NCI-H128 (cell line): ENCODE data around the gene SLC39A10.
"Not testable (repeated sequence)": the region's sequence is repeated elsewhere in the genome, so short reads cannot be mapped to it uniquely, and the experiment has no call there.

Experiments used
- DNase-seq: peaks from one replicate; lab custom pipeline; 2025; ENCODE audit not compliant: unreplicated experiment; lab: John Stamatoyannopoulos, UW

SLC39A10 gene

DNA sequence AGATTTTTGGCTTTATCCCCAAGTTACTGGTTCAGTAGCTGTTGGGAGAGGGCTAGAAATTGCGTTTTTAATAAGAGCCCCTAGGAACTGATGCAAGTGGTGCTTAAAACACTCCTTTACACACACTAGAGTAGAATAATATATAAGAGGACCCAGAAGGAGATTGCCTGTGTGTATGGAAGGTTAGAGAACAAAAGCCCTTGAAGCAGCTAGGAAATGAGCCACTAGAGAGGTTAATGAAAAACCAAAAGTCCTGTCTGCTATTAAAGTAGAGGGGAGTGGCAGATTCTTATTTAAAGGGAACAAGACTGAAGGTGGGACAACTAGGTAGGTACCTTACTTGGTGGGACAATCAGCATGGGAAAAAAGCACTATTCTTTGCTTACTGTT lies 14.4 kb upstream of the SLC39A10 start:
- DNase-seq, result no peak

DNA sequence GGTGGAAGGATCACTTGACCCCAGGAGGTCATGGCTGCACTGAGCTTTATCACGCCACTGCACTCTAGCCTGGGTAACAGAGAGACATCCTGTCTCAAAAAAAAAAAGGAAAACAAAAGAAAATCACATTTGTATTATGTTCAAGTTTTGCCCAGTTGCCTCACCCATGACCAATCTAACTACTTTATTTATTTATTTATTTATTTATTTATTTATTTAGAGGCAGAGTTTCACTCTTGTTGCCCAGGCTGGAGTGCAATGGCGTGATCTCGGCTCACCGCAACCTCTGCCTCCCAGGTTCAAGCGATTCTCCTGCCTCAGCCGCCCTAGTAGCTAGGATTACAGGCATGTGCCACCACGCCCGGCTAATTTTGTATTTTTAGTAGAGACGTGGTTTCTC lies 12.3 kb upstream of the SLC39A10 start:
- not testable (repeated sequence) for DNase-seq

DNA sequence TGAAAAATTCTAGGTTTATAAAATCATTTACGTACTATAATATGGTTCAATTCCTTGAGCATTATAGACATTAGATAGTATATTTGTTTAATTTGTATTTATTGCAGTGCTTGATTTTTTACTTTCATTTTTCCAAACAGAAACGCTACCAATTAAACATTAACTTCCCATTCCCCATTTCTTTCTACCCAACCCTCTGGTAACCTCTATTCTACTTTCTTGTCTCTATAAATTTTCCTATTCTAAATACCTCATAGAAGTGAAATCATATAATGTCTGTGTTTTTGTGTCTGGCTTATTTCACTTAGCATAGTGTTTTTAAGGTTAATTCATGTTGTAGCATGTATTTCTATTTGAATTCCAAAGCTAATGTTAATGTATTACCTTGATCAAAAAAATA lies 11.6 kb upstream of the SLC39A10 start:
- no peak for DNase-seq

DNA sequence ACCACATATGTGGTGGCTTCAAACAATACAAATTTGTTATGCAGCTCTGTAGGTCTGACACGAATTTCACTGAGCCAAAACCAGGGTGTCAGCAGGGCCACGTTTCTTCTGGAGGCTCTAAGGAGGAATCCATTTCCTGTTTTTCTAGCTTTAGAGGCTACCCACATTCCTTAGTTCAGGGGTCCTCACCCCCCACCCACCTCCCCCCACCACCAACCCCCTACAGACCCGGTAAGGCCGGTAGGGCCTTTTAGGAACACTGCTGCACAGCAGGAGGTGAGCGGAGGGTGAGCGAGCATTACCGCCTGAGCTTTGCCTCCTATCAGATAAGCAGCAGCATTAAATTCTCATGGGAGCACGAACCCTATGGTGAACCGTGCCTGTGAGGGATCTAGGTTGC lies 10.6 kb upstream of the SLC39A10 start:
- no peak for DNase-seq

DNA sequence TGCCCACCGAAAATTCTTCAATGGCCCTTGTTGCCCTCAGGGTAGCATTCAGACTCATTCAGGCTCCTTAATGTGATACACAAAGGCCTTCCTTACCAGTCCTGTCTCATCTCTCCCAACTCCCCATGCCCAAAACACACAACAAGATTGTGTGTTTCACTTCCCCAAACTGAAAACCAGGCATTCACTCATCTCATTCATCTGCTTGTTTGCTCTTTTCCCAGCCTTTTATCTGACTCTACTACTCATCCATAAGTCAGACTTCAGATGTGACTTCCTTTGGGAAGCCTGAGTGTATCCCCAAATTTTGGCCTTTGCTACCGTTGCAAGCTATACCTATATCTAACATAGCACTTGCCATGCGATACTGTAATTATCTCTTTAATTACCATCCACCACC lies 9.7 kb upstream of the SLC39A10 start:
- no peak for DNase-seq

DNA sequence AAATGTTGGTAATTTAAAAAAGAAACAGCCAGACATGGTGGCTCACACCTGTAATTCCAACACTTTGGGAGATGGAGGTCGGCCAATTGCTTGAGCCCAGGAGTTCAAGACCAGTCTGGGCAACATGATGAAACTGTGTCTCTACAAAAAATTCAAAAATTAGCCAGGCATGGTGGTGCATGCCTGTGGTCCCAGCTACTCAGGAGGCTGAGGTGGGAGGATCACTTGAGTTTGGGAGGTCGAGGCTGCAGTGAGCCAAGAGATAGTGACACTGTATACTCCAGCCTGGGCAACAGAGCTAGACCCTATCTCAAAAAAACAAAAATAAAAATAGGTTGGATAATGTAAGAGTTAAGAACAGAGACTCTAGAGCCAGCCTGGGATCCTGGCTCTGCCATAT lies 8.7 kb upstream of the SLC39A10 start:
- DNase-seq, result not testable (repeated sequence)

DNA sequence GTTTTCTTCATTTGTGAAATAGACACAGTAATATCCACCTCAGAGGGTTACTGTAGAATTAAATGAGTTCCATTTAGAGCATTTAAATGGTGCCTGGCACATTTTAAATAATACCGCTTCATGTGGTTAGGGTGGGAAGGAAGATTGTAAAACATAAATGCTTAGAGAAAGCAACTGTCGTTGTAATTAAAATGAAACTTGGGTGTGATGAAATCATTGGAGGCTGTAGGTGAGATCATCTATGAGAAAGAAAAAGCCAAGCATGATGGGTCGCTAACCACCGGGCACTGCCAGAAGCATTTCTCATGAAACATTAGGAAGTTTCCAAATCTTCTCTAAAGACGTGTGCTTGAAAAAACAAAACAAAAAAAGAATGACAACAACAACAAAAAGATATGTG lies 8.2 kb upstream of the SLC39A10 start:
- no peak for DNase-seq

DNA sequence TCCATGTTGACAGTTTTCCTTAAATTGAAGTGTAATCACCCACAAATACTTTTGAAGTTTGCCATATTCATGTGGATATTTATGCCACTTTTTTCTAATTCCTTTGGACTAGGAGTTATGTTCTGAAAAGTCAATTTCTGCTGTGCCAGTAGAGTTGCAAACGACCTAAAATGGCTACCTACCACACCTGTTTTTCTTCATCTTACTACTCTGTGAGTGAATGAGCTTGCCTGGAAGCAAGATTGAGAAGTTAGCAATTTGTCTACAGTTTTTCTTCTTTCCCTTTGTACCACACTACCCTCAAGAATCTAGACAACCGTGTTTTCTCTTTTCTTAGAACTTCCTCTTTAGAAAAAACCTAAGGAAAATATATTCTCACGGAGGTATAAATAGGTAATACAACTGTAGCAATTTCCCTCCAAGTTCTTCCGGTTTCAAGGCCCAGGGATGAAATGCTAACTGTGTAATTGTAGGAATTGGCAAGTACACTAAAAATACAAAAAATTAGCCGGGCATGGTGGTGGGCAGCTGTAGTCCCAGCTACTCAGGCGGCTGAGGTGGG lies 7.3 kb upstream of the SLC39A10 start:
- DNase-seq, result no peak

DNA sequence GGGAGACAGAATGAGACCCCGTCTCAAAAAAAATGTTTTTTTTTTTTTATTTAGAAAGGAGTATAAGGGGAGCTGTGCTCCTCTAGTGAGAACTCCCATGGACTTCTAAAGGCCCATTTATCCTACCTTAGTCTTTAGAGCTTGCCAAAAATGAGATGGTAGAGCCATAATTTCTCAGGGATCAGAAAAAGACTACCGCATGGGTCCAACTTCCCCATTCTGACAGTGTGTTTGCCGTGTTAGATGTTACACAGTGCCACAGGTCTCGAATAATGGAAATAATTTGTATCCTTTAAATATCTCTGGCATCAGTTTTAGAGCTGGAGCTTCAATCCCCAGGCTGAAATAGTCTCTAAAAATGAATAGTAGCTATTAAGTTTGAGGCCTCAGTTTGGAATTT lies 6.0 kb upstream of the SLC39A10 start:
- no peak for DNase-seq

DNA sequence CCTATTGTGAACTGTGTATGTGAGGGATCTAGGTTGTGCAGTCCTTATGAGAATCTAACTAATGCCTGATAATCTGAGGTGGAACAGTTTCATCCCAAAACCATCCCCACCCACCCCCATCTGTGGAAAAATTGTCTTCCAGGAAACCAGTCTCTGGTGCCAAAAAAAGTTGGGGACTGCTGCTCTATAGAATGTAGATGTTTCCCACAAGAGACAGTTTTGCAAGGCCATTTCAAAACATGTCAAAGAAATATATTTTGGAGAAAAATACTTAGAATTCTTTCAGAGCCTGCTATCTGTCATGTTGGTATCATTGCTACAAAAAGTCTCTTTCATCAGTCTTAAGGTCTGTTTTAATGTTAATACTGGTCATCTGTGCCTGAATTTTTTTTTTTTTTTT lies 4.1 kb upstream of the SLC39A10 start:
- no peak for DNase-seq

DNA sequence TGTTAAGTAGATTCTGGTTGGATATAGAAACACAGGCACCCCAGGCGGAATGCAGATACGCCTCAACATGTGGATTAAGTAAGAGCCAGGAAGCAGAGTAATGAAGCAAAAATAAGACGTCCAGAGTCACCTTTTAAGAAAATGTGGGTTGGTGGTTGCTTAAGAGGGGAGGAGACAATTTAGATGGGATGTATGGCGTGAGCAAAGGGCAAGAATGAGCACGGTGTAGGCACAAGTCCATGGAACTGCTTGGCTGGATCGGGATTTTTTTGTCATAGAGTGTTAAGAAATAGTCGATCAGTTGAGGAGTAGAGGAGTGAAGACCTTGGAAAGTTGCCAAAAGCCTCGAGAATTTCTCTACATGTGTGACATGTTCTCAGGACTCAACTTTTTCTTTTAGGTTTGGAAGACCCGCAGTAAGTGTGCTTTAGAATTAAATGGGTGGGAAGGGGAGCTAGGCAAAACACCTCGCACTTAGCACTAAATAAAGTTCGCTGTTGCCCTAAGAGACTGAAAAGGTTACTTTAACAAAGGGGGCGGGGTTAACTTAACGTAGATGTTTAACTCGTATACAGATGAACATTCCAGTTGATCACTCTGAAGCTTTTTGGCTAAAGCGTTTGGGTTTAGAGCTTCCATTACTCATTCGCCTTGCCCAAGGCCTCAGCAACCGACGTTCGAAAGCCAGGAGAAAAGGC lies 716 bp upstream of the SLC39A10 start:
- no peak for DNase-seq

DNA sequence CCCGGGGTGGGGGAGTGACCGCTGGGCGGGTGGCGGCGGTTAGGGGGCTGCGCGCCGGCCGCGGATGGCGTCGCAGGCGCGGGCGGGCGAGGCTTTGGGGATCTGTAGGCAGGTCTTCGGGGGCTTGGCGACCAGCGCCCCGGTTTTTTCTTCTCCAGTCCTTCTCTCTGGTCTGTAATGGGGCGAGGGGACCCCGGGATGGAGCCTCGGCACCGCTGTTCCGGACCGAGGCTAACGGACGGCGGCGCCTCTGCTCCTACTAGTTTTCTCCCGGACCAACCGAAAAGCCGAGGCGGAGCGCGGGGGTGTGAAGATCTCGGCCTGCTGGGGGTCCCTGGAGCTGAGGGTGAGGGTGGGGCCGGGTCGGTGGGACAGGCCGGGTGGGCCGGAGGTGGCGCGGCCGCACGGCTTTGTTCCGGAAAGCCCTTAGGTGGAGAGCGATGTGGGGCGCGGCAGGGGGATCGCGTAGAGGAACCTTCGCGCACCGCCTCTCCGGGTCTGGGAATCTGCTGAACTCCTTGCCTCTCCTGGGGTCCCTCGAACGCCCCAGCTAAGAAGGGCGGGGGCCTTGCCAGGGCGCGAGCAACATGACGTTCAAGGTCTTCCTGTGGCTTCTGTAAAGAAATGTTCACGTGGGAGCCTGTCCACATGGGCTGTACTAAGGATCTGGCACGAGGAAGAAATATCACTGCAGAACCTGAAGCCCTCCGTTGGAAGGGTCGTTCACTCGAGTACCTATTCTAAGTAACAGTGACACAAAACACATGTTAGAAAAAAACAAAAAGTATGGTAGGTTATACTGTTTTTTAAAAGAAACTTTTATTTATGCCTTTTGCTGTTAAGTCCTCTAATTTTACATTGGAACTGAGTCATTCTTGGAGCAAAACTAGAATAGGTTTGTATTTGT lies 861 bp downstream of the SLC39A10 start:
- no peak for DNase-seq

DNA sequence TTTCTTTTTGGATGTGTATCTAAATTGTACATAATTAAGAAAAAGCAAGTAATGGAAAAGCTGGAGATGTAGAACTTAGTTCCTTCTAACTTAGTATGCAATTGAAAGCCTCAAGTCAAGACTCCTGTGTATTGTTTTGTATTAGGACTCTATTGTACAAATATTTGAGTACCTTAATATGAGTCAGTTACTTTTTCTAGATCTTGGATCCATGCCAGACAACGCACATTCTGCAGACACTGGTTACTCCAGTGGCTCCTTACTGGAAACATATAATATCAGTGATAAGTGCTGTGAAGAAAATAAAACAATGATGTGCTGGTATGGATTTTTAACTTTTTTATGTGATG lies 1.5 kb downstream of the SLC39A10 start:
- no peak for DNase-seq

DNA sequence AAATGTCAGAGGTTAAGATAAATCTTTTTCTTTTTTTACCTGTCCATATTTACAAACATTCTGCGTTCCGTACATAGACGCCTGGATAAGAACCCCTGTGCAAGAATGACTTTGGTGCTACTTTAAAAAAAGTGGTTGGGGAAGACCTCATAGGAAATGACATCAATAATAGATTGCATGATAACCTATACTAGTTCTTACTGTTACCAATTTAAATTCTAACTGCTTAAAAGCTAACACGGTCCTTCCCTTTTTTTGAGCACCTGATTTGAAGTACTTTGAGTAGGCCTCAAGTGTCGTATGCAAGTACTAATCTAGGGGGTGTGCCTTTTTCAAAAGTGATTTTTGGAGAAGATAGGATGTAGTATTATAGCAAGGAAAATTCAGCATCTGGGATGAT lies 2.1 kb downstream of the SLC39A10 start:
- DNase-seq, result no peak

DNA sequence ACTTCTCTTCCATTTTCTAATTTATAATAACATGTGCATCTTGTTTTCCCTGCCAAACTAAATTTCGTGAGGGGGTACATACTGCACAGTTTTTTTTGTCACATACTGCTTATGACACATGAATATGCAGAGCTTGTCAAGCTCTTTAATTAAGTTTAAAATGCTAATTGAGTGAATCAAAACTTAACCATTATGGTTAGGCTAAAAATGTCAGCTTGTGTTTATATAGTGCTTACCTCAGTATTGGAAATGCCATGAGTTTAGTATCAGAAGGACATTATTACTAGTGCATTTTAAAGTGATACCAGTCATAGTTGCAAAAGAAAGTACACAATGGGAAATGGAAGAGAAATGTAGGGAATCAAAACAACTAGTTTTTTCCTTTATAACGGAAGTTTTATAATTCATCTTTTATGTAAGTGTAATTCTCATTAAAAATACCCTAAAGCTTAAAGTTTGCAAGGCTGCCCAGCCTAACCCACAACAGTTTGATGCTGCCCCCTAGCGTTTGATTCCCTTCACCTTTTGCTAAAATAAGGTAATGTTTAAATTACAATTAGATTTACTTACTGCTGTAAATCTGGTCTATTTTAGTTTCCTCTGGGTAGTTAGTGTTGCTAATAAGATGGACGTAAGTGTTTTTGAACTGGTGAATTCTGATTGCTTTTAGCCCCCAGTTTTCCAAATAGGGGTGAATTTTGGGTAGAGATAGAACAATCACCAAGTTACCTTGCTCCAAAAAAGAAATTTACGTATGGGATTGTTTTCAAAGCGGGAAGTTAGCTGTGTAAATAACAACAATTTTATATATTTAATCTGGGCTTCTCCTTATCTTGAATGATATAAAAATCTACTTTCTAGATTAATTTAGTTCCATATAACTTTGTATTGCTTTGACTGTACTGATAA lies 3.2 kb downstream of the SLC39A10 start:
- DNase-seq, result no peak

DNA sequence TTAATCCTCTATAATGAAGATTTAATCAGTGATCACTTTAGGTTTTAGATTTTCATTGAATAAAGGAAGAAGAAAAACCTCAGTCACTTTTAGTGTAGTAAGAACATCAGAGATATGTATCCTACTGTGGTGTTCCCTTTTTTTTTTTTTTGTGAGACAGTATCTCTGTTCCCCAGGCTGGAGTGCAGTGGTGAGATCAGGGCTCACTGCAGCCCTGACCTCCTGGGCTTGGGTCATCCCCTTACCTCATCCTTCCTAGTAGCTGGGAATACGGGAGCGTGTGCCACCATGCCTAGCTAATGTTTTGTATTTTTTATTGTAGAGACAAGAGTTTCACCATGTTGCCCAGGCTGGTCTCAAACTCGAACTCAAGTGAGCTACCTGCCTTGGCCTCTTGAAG lies 5.1 kb downstream of the SLC39A10 start:
- no peak for DNase-seq

DNA sequence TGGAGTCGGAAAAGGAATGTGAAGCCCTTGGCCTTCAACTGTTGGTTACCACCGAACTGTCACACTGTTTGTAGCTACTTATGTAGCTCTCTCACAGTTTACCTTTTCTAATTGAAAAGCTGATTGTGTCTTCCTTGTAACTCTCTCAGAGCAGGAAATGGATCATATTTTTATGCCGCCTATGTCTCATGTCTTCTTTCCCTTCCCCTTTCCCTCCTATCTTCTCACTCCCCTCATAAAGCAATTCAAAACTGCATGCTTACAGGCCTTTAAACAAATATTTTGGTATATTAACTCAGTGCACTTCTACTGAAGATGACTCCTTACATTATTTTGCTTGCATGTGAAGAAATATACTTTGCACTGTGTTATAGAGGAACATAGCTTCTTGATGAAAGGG lies 6.0 kb downstream of the SLC39A10 start:
- no peak for DNase-seq

DNA sequence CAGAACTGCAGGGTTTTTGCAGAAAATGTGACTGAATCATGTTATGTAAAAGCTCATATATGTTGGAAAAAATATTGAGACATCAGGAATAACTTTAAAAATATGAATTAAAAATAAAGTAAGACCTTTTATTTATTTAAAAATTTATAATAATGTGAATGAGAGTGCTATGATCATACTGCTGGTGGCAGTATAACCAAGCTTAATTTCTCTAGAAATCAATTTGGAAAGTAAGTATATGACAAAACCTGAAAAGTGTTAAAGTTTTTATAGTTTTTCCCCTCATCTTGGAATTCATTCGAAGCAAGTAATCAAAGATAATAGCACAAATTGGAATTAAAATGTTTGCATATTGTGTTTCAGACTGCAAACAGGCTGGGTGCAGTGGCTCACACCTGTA lies 7.5 kb downstream of the SLC39A10 start:
- DNase-seq, result no peak

DNA sequence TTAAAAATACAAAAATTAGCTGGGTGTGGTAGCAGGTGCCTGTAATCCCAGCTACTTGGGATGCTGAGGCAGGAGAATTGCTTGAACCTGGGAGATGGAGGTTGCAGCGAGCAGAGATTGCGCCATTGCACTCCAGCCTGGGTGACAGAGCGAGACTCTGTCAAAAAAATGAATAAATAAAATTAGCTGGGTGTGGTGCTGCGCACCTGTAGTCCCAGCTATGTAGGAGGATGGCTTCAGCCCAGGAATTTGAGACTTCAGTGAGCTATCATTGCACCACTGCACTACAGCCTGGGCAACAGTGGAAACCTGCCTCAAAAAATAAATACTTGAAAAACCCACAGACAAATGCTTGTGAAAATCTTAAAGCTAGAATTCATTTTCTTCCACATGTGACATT lies 8.1 kb downstream of the SLC39A10 start:
- not testable (repeated sequence) for DNase-seq

DNA sequence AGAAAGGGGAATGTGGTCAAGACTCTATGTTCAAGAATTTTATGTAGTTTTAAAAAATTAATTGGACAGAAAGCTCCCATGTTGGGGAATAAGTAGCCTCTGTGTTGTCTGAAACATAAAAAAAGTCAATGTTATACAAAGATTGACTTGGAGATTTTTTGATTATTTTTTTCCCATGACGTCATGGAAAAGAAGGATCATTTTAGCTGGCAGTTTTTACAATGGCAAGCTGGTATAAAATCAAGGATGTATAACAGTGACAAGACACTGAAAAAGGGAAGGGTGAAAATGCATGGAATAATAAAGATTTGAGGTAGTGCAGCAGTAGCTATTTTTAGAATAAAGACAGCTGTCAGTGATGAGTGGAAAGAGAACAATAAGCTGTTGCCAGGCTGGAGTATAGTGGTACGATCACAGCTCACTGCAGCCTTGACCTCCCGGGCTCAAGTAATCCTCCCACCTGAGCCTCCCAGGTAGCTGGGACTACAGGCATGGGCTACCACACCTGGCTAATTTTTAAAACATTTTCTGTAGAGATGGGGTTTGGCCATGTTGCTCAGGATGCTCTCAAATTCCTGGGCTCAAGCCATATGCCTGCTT lies 9.2 kb downstream of the SLC39A10 start:
- no peak for DNase-seq

DNA sequence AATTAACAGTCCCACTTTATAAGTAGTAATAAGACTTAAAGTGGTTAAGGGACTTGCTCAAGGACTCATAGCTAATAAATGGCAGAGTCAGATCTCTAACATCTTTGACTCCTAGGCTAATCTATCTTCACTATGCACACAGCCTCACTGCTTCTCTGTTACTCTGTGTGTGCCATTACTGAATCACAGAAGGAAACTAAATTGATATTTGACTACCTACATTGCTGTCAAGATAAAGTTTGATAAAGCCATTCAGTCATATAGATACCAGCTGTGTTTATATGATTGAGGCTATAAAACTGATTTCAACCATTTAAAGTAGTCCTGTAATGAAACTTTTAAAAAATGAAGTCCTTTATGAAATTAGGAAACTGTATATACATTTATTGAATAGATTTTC lies 10.9 kb downstream of the SLC39A10 start:
- no peak for DNase-seq
